SW 1271 (cell line): ENCODE measurements around the gene C17orf107.

Source experiments
- DNase-seq, 2 experiments: peaks; one replicate each; lab custom pipeline; 2025; lab: John Stamatoyannopoulos, UW

The C17orf107 gene

GRCh38 chr17:4872786-4873185 is 26.6 kb upstream of the C17orf107 start:
- no peak for DNase-seq

DNA sequence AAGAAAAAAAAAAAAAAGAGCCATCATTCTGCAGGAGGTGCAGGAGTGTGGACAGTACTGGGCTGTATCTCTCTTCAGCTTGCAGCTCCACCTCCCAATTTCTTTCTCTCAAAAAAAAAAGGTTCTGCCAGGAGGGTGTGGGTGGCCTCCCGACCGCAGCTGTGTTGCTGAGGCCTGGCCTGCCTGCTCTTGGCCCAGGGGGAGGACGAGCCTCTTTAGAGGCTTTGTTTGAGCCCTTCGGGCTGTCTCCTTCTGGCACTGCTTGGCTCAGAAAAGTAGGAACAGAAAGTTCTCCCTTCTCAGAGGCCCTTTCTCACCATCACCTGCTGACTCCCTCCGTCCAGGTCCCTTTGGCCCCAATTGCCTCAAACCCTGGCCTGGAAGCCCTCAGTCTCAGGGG is 22.2 kb upstream of the C17orf107 start:
- DNase-seq, result no peak

DNA sequence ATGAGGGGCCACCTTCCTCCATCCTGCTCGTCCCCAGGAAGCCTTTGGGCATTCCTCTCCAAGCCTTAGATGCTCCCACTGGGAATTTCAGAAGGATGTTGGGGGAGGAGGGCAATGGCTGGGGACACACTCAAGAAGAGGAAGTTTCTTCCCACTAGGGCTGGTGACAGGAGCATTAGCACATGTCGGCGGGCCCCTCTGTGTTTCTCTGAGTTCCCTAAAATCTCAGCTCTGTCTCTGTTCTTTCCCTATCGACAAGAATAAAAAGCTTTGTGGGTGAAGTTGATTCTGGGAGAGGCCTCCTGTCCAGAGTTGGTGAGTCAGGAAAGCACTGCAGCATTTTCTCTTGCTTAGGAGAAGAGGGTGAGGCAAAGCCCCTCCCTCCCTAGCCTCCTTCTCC is 19.7 kb upstream of the C17orf107 start:
- DNase-seq, result no peak

DNA sequence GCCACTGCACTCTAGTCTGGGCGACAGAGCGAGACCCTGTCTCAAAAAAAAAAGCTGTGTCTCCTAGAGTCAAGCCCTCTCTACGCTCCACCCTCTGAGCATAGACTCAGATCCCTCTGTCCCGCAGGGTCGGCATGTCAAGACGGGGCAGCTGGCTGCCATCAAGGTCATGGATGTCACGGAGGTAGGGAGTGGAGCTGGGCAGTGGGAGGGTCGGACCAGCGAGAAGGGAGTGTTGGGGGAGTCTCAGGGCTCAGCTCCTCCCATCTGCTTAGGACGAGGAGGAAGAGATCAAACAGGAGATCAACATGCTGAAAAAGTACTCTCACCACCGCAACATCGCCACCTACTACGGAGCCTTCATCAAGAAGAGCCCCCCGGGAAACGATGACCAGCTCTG is 18.5 kb upstream of the C17orf107 start:
- DNase-seq, result no peak

GRCh38 chr17:4881761-4882555 is 17.4 kb upstream of the C17orf107 start:
- peak in 1 of 2 experiments; percentile 45 for DNase-seq

GRCh38 chr17:4884489-4884888 is 14.8 kb upstream of the C17orf107 start:
- no peak for DNase-seq

GRCh38 chr17:4886830-4887229 is 12.5 kb upstream of the C17orf107 start:
- DNase-seq, result no peak

GRCh38 chr17:4887581-4887980 is 11.8 kb upstream of the C17orf107 start:
- DNase-seq, result no peak

- no peak for DNase-seq
Measured at GRCh38 chr17:4891411-4892410, 7.6 kb upstream of the C17orf107 start.

GRCh38 chr17:4892499-4893221 is 6.7 kb upstream of the C17orf107 start:
- DNase-seq, result no peak

DNA sequence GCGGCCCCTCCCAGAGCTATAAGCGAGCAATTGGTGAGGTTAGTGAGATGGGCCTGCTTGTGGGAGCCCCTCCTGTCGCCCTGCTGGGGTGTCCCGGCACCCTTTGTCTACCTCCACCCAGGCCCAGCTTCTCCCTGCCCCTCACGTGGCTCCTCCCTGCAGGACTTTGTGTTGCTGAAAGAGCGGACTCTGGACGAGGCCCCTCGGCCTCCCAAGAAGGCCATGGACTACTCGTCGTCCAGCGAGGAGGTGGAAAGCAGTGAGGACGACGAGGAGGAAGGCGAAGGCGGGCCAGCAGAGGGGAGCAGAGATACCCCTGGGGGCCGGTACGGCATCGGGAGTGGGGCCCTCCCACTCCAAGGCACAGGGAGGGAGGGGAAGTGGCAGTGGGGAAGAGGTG is 6.1 kb upstream of the C17orf107 start:
- no peak for DNase-seq

DNA sequence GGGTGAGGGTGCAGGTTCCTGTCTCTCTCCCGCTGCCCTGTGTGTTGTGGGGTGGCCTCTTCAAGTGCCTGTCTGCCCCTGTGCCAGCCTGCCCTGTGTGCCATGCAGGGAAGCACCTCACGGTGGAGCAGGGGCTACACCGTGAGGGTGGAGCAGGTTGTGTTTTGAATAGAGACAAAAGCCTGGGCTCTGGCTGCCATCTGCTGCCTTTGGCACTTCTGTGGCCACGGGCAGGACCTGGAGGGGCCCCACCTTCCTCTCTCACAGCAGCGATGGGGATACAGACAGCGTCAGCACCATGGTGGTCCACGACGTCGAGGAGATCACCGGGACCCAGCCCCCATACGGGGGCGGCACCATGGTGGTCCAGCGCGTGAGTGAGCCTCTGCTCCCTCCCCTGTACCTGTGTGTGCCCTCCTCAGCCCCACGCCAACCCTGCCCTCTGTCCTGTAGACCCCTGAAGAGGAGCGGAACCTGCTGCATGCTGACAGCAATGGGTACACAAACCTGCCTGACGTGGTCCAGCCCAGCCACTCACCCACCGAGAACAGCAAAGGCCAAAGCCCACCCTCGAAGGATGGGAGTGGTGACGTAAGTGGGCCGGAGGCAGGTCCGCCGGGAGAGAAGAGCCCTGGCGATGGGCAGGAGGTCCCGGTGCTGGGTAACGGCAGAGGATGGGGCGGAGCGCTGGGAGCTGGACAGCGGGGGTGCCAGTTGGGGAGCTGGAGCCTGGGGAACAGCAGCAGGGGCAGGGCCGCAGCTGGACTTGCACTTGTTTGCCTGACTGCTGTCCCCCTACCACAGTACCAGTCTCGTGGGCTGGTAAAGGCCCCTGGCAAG is 5.4 kb upstream of the C17orf107 start:
- no peak for DNase-seq

DNA sequence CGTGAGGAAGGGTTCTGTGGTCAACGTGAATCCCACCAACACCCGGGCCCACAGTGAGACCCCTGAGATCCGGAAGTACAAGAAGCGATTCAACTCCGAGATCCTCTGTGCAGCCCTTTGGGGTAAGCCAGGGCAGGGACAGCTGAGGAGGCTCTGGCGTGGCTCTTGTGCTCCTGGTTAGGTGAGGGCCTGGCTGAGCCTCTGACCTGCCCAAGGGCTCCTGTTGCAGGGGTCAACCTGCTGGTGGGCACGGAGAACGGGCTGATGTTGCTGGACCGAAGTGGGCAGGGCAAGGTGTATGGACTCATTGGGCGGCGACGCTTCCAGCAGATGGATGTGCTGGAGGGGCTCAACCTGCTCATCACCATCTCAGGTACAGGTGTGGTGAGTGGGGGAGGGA is 4.2 kb upstream of the C17orf107 start:
- DNase-seq, result no peak

DNA sequence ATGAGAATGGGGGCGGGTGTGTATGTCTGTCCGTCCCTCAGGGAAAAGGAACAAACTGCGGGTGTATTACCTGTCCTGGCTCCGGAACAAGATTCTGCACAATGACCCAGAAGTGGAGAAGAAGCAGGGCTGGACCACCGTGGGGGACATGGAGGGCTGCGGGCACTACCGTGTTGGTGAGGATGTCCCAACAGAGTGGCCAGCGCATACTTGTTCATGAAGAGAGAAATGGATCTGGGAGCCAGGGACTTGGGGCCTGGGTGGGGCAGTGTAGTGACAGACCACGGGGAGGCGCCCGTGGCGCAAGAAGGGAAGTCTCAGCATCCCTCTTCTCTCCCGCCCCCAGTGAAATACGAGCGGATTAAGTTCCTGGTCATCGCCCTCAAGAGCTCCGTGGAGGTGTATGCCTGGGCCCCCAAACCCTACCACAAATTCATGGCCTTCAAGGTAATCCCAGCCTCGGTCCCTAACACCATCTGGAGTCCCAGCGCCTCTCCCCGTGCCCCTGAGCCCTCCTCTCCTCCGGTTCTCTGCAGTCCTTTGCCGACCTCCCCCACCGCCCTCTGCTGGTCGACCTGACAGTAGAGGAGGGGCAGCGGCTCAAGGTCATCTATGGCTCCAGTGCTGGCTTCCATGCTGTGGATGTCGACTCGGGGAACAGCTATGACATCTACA is 3.5 kb upstream of the C17orf107 start:
- DNase-seq, result no peak

- no peak for DNase-seq
Measured at GRCh38 chr17:4896332-4897197, 2.8 kb upstream of the C17orf107 start.

- DNase-seq, result no peak
Measured at GRCh38 chr17:4897198-4897687, 2.1 kb upstream of the C17orf107 start.

DNA sequence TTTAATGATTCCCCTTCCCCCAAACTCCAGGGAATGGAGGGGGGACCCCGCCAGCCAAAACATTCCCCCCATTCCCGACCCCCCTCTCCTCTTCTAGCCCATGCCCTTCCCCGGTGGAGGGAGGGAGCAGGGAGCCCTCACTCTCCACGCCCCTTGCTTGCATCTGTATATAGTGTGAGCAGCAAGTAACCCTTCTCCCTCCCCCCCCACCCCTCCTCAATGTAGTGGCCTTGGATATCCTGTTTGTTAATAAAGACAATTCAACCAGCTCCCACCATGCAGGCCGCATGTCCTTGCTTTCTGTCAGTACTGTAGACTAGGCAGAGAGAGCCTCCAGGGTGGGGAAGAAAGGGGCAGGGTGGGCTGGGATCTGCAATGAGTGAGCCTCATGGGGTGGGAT is 1.6 kb upstream of the C17orf107 start:
- no peak for DNase-seq

GRCh38 chr17:4898351-4898750 is 985 bp upstream of the C17orf107 start:
- DNase-seq, result no peak

DNA sequence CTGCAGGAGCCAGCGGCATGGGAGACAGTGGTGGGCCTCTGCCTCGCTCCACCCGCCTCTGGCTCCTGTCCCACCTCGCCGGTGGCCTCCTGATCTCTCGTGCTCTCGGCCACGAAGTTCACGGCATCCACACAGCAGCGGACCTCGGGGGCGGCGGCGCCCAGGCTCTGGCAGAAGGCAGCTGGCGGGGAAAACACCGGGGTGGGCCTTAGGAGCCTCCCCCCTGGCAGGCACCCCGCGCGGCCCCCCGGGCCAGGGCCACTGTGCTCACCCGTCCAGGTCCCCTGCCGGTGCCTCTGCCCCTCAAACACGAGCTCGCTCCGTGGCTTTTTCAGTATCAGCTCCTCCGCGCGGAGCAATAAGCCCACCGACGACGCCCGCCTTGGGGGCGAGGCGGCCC is 409 bp upstream of the C17orf107 start:
- DNase-seq, result no peak
